SIG-M5 treated with dmso at 0.1 percent for 504 hours (cell line): ENCODE results near the gene NRXN3.

Experiments
- DNase-seq: peaks from one replicate; lab custom pipeline; 2025; ENCODE audit not compliant: unreplicated experiment; lab: John Stamatoyannopoulos, UW

Gene NRXN3

DNA sequence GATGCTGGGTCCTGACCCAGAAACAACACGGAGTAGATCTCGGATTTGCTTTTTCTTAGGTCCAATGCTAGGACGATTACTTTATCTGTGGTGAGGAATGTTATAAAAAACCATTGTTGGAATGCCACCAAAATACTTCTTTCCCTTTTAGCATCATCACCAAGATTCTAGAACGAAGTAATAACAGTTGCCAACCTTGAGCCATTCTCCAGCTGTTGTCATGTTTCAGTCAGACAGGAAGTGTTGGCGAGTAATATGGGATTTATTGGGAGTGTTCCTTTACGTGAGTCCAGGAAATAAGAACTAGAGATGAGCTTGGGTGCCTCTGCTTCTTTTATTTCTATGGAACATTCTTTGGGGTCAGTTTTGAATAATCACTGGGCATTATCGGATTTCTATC lies 1148.2 kb downstream of the NRXN3 start:
- no peak for DNase-seq

DNA sequence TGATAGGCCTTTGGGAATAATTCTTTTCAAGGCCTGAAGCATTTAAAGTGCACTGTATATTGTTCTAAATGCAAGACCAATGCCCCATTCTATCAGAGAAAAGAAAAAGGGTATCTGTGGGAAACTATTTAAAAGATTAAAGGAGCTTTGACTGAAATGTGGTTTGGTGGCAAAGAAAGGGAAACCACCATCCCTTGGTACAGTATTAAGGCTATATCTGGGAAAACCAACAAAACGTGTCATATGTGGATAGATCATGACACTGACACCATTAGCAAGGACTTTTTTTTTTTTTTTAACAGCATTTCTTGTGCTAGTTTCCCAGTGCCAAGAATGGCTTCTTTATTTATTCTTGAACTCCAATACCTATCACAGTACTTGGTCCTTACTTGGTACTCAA lies 1150.4 kb downstream of the NRXN3 start:
- no peak for DNase-seq

DNA sequence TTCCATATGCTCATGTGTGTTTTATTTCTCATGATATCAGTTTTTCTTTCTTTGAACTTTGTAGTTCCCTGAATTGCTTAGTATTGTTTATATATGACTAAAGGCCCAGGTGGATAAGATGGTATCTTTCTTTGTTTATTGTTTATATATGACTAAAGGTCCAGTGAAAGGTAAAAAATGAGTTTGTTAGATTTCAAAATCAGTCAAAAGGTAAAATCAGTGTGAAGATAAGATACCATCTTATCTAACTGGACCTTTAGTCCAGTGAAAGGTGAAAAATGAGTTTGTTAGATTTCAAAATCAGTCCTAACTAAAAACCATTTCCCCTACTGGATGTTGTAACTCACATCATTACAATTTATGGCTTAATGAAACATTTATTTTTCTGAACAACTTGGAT lies 1150.9 kb downstream of the NRXN3 start:
- DNase-seq, result no peak

DNA sequence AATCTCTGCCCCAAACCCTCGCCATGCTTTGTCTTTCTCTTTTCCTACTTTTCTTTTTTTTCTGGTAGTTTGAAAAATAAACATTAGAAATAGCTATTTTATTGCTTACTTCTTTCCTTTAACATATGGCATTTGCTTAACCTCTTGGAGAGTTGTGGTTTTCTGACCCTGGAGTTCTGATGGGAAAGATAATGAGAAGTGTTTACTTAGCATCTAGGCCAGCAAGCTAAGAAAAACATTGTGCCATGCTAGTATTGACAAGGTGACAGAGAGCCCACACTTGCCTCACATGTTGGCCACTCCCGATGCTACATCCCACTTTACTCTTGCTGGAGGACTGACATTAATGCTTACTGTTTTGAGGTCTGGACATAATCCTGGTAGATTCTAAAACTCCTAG lies 1154.9 kb downstream of the NRXN3 start:
- DNase-seq, result no peak

DNA sequence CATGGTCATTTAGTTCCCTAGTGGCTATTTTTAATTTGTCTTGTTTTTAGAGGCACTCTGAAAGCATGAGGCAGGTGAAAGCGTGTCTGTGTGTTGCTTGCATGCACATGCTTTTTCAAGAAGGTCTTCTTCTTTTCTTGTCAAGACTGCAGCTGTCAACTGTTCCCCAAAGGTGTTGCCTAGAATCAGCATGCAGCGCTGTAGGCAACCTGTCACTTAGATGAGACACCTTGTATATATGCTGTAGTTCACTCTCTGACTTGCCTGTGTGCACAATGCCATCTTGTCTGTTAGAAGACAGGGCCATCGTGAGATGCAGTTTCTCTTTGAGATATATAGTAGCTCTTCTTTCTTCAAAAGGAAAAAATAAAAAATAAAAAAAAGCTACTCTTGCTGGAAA lies 1155.4 kb downstream of the NRXN3 start:
- DNase-seq, result no peak

DNA sequence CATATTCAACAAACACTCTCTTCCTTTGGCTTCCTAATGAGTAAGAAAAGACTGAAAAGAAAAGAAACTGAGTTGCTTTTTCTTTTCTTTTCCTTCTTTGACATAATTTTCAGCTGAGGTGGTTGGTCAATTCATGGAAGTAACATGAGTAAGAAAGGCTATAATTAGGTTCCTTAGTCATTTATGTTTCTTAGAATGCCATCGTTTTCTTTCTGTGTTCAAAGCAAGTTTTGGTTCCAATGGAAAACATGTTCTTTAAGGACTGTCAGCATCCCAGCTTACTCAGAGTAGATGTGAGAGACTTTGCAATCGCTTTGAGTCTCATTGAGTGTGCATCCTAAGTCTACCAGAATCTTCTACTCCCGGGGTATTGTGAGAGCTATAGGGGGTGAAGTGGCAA lies 1158.7 kb downstream of the NRXN3 start:
- DNase-seq, result no peak

DNA sequence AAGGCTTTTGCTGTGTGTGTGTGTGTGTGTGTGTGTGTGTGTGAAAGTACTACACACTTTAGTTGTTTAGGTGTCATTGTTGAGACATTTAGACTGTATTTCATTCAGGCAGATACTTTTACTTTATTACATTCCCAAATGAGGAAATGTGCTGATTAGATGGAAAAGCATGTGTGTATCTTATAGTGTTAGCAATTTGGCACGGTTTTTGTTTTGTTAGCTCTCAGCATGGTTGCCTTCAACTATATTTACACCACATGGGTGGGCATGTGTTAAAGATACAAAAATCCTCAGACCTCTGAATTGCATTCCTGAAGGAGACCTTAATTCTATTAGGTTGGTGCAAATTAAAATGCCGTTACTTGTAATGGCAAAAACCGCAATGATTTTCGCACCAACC lies 1161.7 kb downstream of the NRXN3 start:
- no peak for DNase-seq

DNA sequence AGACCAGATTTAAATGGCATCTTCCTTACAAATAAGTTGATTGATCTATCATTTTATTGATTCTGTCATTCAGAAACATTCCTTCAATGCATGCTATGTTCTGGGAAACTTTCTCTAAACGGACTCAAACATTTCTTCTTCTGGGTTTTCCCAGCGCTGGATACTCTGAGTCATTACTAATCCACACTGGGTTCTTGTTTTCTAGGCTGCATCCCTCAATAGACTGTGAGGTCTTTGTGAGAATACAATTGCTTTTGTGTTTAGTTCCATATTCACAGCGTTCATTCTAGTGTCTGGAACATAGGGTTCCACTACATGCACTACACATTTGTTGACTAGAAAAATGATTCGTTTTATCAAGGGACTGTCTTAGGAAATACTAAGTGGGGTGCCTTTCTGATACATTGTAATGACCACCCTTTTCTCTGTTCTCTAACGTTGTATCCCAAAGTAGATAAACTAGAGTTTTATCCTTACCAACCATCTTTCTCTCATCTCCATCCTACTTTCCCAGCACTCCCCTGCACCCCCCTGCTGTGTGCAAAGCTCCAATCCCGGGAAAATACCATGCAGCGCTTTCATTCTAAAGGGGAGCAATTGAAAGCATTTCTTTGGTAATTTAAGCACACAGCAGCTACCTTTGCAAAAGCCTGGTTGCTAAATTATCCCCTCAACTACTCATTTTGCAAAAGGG lies 1162.5 kb downstream of the NRXN3 start:
- no peak for DNase-seq

DNA sequence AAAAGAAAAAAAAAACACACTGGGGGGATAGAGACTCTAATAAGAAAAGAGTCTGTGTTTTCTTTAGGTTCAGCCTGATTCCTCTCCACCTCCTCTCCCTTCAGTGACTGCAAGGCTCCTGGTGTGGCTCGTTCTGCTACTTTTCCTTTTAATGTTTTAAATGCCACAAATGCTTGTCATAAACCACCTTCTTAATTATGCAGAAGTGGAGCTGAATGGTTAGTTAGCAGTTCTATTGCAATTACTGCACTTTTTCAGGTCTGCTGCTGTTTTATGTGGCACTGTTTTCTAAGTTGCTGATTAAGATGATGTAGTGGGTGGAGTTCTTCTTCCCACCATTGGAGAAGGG lies 1163.0 kb downstream of the NRXN3 start:
- DNase-seq, result no peak

DNA sequence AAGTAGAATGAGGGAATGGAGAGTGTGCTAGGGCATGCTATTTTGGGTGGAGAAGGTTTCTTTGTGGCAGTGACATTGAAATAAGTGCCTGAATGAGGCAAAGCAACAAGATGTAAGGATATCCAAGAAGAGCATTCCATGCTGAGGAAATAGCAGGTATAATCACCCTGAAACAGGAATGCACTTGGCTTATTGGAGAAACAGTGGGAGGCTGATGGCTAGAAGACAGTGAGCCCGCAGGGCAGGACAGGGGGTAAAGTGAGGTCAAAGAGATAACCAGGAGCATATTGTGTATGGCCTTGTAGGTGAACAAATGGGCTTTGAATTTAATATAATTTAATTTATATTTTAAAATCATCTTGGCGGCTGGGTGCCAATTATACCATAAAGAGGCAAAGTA lies 1164.1 kb downstream of the NRXN3 start:
- DNase-seq, result no peak

DNA sequence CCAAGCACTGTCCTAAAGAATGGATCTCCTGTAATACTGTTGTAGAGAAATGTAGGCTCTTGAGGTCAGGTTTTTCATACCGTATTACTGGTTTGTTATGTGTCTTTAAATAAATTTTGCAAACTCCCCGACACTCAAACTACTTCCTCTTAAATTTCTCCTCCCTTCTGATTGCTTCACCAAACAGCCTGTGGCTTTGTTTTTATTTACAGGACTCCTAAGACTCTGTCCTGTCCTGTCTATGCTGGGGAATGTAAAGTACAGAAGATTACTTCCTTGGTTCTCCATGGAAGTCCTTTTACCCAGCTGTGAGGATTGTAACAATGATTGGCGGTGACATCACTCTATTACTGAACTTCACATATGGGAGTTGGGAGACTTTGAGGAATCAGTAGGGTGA lies 1167.6 kb downstream of the NRXN3 start:
- no peak for DNase-seq

DNA sequence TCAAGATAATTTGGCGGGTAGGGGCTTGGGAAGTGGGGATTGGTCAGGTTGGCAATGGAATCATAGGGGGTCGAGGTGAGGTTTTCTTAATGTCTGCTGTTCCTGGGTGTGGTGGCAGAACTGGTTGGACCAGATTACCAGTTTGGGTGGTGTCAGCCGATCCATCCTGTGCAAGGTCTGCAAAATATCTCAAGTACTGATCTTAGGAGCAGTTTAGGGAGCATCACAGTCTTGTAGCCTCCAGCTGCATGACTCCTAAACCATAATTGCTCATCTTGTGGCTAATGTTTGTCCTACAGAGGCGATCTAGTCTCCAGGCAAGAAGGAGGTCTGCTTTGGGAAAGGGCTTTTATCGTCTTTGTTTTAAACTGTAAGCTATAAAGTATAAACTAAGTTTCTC lies 1172.8 kb downstream of the NRXN3 start:
- DNase-seq, result no peak

DNA sequence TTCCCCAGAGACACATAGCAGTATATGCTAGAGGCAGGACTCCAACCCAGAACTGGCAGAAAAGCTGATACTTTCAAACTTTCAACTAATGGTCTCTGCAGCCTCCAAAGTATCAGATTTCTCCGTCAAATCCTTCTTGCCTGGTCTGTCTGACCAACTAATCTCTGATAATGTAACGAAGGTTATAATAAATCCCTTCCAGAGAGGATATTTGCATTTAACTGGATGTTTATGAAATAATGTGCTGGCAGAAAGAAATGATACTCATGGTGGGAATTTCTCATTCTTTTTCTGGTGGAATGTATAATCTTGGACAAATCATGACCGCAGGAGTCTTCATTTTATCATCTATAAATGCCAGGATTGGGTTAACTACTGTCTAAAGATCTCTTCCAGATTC lies 1180.8 kb downstream of the NRXN3 start:
- DNase-seq, result no peak

DNA sequence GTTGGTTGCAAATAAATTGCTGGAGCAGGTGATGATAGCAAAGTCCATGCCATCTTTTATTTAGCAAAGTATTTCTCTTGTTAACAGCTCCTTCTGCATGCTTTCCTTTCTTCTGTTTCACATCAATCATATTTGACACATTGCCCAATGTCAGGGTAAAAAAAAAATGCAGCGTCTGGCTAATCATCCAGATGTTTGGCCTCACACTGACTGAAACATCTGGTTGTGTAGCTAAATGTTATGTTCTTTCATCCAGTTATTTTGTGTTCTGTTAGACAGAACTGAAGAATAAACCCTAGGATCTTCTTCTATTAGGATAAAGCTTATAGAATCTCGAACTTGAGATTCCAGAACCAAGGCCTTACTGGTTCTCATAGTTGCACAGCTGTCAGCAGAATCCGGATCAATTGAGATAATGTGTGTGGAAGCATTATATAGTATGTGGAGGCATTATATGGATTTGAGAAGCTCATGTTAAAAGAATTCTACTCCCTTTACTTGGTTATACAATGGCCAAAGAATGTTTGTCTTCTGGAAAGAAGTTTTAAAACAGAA lies 1182.0 kb downstream of the NRXN3 start:
- DNase-seq, result no peak

DNA sequence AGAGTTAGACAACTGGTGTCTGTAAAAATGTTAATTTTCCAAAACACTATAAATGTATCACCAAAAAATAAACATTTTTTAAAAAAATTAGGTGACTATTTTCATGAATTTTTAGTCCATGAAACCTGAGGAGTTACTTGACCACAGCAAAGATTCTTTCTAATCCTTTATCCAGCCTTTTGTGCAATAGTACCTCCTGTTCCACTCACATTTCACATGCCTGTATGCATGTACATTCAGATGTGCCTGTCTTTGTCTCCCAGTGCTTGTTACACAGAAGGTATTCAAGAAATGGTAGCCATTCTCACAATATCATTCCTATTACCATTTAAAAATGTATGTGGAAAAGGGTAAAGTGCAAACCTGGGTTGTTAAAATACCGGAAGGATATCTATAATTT lies 1184.2 kb downstream of the NRXN3 start:
- DNase-seq, result no peak

DNA sequence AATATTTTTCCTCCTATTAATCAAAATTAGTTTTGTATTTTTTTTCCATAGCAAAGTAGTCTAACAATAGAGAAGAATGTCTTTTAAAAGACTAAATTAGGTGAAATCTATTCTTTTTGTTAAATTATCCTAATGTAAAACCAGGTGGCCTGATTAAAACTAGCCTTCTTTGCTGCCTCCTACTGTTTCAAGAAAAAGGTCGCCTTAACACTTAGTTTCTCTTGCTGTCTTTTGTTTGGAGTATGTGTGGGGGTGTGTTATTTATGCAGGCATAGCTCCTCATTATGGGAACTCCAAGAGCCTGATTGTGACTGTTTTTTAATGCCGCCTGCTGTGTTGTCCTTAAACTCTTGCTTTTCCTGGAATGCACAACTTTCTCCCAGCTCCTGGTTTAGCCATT lies 1185.9 kb downstream of the NRXN3 start:
- DNase-seq, result no peak

DNA sequence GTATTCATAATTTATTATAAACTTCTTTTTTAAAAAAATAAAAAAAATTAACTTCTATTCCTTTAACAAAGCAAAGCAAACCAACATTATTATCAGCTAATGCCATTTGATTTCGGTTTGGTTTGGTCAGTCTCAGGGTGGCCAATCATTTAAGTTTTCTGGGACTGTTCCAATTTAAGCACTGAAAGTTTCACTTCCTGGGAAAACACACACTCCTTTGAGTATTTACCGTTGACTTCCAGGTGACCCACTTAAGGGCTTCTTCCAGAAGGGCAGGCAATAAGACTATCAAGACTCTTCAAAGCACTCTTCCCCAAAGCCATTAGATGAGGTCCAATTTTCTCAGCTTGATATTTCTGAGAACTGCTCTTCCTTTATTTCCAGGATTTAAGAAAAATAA lies 1187.1 kb downstream of the NRXN3 start:
- DNase-seq, result no peak

DNA sequence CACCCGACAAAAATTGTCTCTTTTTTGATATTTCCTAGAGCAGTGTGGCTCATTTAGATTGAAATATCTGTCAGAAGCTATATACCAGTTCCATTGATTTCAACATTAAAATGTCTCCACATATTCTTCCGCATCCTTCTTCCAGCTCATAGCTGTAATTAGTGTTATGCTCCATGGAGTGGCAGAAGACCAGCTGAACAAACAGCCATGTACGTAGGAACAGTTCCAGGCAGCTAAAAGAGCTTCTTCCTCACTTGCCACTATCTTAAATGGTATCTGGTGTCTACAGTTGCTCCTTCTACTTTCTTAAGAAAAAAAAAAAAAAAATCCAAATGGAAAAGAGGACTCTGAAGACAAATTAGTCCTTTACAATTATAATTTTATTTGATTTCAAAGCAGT lies 1193.1 kb downstream of the NRXN3 start:
- DNase-seq, result no peak

DNA sequence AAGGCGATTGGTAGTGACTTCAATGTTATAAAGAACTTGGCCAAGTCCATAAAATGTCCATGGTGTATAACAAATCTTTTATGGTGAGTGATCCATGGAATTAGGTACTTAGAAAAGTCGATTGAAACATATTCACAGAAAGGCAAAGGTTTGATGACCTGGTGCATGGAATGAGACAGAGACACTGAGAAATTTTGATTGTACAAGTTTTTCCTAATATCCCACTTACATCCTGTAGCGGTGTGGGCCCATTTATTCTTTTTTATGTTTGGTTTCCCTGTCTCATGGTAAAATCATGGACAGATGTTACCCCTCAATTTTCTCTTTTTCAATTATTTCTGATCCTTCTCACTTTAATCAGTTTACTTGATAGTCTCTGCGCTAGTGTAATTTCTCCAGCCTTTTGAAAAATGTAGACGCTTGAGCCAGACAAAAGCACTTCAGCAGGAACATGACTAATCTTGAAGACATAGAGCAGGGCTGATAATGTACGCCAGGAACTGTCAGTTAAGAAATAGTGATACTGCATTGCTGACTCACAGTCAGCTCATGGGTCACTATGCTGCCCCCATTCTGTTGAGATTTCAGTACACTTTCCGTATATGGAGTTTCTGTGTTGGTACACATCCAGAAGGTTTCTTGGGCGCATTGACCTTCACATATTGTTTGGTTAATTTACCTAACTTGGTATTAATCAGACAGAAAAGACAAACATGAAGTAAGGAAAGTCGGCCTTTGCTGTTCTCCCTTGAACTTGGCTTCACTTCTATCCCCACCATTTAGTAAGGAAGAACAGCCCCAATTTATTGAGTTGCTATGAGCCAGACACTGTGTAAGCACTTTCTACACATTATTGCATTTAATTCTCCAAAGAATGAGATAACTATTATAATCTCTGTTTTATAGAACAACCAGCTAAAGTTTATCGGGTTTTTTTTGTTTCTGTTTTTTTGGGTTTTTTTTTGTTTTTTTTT lies 1199.5 kb downstream of the NRXN3 start:
- no peak for DNase-seq

DNA sequence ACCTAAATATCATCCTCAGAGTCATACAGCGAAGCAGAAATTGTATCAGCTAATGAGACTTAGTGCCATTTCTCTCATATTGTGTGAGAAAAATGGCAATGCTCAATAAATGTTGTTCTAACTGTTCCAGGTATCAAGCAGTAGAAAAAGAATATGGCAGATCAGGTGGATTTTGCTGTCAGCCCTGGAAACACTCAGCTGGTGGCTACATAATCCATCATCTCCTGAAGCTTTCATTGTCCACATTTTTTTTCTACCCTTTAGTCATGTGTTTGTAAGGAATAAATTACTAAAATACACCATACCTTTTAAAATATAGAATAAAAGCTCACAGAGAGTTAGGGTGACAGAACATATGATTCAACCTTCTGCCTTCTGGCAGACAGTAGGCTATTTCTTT lies 1200.8 kb downstream of the NRXN3 start:
- no peak for DNase-seq

DNA sequence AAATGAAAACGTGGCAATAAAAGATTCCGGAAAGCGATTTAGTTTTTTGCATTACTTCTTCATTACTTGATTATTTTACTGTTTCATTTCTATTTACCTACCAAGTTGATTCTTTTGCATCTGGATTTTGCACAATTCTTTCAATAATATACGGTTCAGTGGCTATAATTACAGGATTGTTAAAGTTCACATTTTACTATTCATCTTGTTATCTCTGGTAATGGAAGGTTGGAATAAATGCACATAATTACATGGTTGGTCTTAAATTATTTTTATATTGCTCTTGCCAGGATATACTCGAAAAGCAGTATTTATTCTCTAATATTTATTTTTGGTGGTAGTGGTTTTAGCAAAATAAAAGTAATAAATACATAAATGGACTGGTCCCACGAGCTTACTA lies 1203.3 kb downstream of the NRXN3 start:
- no peak for DNase-seq

DNA sequence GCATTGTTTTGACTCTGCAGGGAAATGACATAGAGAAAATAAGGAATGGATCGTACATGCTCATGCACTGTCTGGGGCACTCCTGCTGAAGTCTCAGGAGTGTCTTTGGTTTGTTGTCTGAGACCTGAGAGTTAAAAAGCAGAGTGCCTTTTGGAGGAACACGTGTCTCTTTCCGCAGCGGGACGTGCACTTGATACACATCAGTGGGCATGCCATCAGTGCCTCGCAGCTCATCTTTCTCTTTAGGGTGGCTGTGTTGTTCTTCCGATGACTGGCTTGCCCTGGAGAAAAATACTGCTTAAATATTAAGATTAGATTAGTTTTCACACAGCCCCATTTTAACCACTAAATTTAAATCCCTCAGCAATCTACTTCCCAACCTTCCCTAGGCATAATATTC lies 1205.2 kb downstream of the NRXN3 start:
- no peak for DNase-seq
